GM12864 (cell line): ENCODE data around the gene CD59.

Experiments
- DNase-seq: peaks from one replicate; pipeline ENCODE4 v3.0.0-alpha.2; 2011; ENCODE audit warnings: low read depth
- H3K4me3 ChIP-seq: 2 replicates; pipeline ENCODE4 v1.5.1; 2011; ENCODE audit warnings: mild to moderate bottlenecking, low read depth, low read length, control low read depth
- CTCF ChIP-seq: IDR thresholded peaks from 2 replicates; pipeline ENCODE4 v1.5.1; 2011; ENCODE audit warnings: low read depth, mild to moderate bottlenecking, moderate library complexity, low read length, control low read depth, inconsistent platforms; ENCODE audit errors: missing control alignments

CD59 gene

GRCh38 chr11:33747979-33748378 lies 11.8 kb upstream of the CD59 start:
- DNase-seq, result no peak
- TF ChIP-seq CTCF, result no peak
- H3K4me3 ChIP-seq, result no peak overlapping the region

- DNase-seq, result no peak
- H3K4me3 ChIP-seq, result no peak overlapping the region
- no peak for TF ChIP-seq CTCF
These were observed 7.1 kb upstream of the CD59 start for GRCh38 chr11:33743291-33743690.

- DNase-seq, result no peak
- peak; percentile 26 for TF ChIP-seq CTCF
- no peak overlapping the region for H3K4me3 ChIP-seq
These were observed 6.1 kb upstream of the CD59 start for GRCh38 chr11:33742249-33742851.

- TF ChIP-seq CTCF, result no peak
- H3K4me3 ChIP-seq, result no peak overlapping the region
- no peak for DNase-seq
These were observed 5.6 kb upstream of the CD59 start for GRCh38 chr11:33741806-33742205.

- no peak overlapping the region for H3K4me3 ChIP-seq
- no peak for TF ChIP-seq CTCF
- no peak for DNase-seq
These were observed 1.2 kb upstream of the CD59 start for GRCh38 chr11:33737362-33737821.

- H3K4me3 ChIP-seq, result peak overlapping the region; percentile 66
- TF ChIP-seq CTCF, result no peak
- DNase-seq, result peak; percentile 43
These were observed 714 bp downstream of the CD59 start for GRCh38 chr11:33735271-33736147.
